OCI-LY3 (cell line): ENCODE results near the gene HDX.

Experiments used
- H2AFZ ChIP-seq: fragments of 200-600, 300-600 bp; shearing (Covaris generic); 2 replicates; pipeline ENCODE4 v1.6.0; 2014; ENCODE audit warnings: antibody characterized with exemption, low read depth, low read length
- H3K27ac ChIP-seq: fragments of 200-600, 300-600 bp; sonication (generic); 2 replicates; pipeline ENCODE4 v1.5.1; 2014; ENCODE audit warnings: mild to moderate bottlenecking, low read length, moderate library complexity, mixed read lengths
- H3K27me3 ChIP-seq: fragments of 200-600, 300-600 bp; sonication (generic); 2 replicates; pipeline ENCODE4 v1.6.1; 2014; ENCODE audit warnings: low read depth, low read length, mixed read lengths
- H3K36me3 ChIP-seq: fragments of 200-600, 300-600 bp; sonication (generic); replicated peaks from 2 replicates; pipeline ENCODE3; 2014; ENCODE audit warnings: low read depth, low read length, mixed read lengths
- H3K4me1 ChIP-seq: fragments of 300-600, 200-600 bp; sonication (generic); 2 replicates; pipeline ENCODE4 v1.6.1; 2014; ENCODE audit warnings: low read length, mixed read lengths
- H3K4me2 ChIP-seq: fragments of 200-600, 300-600 bp; sonication (generic); 2 replicates; pipeline ENCODE4 v1.6.1; 2014; ENCODE audit warnings: low read length, mixed read lengths
- H3K4me3 ChIP-seq: fragments of 300-600, 200-600 bp; sonication (generic); 2 replicates; pipeline ENCODE4 v1.5.1; 2014; ENCODE audit warnings: antibody characterized with exemption, mild to moderate bottlenecking, low read length, moderate library complexity
- H3K79me2 ChIP-seq: fragments of 300-600, 200-600 bp; shearing (Covaris generic); 2 replicates; pipeline ENCODE4 v1.6.1; 2014; ENCODE audit warnings: mild to moderate bottlenecking, low read length, mixed read lengths
- H3K9ac ChIP-seq: fragments of 300-600, 200-600 bp; shearing (Covaris generic); 2 replicates; pipeline ENCODE4 v1.6.0; 2014; ENCODE audit warnings: mild to moderate bottlenecking, low read length, moderate library complexity
- H3K9me3 ChIP-seq: fragments of 200-600, 300-600 bp; shearing (Covaris generic); 2 replicates; pipeline ENCODE4 v1.6.1; 2014; ENCODE audit warnings: low read length, mixed read lengths; ENCODE audit not compliant: insufficient read depth
- H4K20me1 ChIP-seq: fragments of 200-600, 300-600 bp; sonication (generic); 2 replicates; pipeline ENCODE4 v1.6.1; 2016; ENCODE audit warnings: low read length, mixed read lengths; ENCODE audit not compliant: insufficient read depth
- EZH2phosphoT487 ChIP-seq: fragments of 200-600 bp; shearing (Covaris generic); IDR thresholded peaks from 2 replicates; pipeline ENCODE4 v1.6.1; 2018; ENCODE audit warnings: antibody characterized with exemption, mixed run types, low read depth
- TF ChIP-seq, protein P1 (sequence below): fragments of 200-600, 300-600 bp; sonication (generic); IDR thresholded peaks from 2 replicates; pipeline ENCODE4 v1.5.1; 2014; ENCODE audit warnings: antibody characterized with exemption, low read length, low read depth

HDX gene

DNA sequence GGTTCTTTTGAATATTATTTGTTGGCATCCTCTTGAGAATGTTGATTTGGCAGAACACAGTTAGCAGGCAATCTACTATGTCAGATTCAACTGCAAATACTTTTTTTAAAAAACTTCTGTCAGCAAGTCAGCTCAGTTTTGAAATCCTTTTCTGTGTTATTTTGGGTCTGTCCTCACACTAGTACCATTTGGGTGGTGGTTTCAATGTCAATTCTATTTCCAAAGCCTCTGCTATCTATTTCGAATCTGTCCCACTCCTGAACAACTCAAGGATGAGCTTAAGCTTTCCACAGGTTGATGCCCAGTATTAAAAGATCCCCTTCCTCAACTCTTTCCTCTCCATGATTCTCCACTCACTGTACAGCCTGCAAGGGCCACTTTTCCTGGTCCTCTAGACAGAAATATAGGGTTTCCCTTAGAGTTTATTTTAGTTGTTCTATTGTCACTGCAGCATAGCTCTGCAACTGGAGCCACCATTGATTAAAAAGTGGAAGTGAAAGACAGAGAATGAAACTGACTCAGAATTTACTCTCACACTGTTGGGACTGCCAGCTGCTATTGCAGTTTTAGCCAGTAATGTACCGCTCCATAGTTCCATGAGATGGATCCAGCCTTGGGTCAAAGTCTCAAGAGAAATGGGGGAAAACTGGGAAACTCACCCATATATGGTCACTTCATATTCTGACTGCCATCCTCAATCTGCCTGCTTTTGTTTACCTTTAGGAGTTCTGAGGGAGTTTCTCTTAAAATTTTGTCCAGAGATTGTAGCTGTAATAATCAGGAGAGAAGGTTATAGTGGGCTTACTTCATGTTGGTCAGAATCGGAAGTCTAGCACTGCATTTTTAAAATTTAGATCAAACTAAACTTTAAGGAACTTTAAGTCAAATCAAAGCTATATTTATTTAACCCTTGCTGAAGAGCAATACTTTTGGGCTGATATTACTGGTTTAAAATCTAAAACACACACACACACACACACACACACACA lies 14.6 kb downstream of the HDX start:
- H3K9ac ChIP-seq = no peak overlapping the region; the same call in 1 of the 2 replicates
- no peak for TF ChIP-seq EZH2phosphoT487
- TF ChIP-seq, protein P1, sequence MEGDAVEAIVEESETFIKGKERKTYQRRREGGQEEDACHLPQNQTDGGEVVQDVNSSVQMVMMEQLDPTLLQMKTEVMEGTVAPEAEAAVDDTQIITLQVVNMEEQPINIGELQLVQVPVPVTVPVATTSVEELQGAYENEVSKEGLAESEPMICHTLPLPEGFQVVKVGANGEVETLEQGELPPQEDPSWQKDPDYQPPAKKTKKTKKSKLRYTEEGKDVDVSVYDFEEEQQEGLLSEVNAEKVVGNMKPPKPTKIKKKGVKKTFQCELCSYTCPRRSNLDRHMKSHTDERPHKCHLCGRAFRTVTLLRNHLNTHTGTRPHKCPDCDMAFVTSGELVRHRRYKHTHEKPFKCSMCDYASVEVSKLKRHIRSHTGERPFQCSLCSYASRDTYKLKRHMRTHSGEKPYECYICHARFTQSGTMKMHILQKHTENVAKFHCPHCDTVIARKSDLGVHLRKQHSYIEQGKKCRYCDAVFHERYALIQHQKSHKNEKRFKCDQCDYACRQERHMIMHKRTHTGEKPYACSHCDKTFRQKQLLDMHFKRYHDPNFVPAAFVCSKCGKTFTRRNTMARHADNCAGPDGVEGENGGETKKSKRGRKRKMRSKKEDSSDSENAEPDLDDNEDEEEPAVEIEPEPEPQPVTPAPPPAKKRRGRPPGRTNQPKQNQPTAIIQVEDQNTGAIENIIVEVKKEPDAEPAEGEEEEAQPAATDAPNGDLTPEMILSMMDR = no peak
- no peaks in the 10 kb centered on the region for H3K36me3 ChIP-seq
- peak overlapping the region; percentile 76 for H3K4me2 ChIP-seq
- peaks cover 19% of the 10 kb centered on the region for H3K4me1 ChIP-seq
- no peaks in the 10 kb centered on the region for H3K79me2 ChIP-seq
- H4K20me1 ChIP-seq = no peaks in the 10 kb centered on the region
- peak overlapping the region; percentile 43 for H3K4me3 ChIP-seq
- H3K27me3 ChIP-seq = no peaks in the 10 kb centered on the region
- peak overlapping the region; percentile 55 for H3K27ac ChIP-seq
- H2AFZ ChIP-seq = no peak overlapping the region
- H3K9me3 ChIP-seq = no peaks in the 10 kb centered on the region

DNA sequence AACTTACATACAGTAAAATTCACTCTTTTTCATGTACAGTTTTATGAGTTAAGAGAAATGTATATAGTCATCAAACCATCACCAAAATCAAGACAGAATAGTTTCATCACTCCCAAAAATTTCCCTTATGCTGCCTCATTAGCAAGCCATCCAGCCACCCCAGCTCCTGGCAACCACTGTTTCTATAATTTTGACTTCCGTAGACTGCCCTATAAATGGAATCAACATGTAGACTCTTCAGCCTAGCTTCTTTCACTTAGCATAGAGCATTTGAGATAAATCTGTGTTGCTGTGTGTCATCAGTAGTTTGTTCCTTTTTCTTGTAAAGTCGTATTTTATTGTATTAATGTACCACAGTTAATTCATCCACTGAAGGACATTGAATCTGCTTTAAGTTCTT lies 23.2 kb downstream of the HDX start:
- no peak overlapping the region for H3K4me3 ChIP-seq
- TF ChIP-seq EZH2phosphoT487 = no peak
- TF ChIP-seq, protein P1 = no peak
- no peak overlapping the region for H3K27ac ChIP-seq
- no peaks in the 10 kb centered on the region for H3K9me3 ChIP-seq
- H3K9ac ChIP-seq = no peak overlapping the region
- no peaks in the 10 kb centered on the region for H3K79me2 ChIP-seq
- no peaks in the 10 kb centered on the region for H4K20me1 ChIP-seq
- peaks cover 5% of the 10 kb centered on the region; the same call in 1 of the 2 replicates for H3K4me1 ChIP-seq
- H3K4me2 ChIP-seq = no peak overlapping the region
- no peaks in the 10 kb centered on the region for H3K27me3 ChIP-seq
- no peak overlapping the region for H2AFZ ChIP-seq
- H3K36me3 ChIP-seq = no peaks in the 10 kb centered on the region

DNA sequence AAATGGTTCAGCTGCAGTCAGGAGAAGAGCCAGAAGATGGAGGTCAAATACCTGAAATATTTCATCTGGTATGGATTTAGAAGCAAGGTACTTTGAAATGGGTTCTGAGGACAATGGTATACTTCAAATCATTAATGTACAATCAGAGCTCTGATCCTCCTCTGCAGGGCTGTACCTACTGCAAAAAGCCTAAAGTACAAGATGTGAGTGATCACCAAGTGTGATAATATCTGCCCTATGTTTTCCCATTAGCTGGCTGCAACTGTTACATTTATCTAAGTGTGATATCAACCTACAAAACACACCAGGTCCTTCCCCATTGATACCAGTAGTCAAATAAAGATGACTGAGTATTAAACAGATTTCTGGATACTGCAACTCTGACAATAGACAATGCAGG lies 25.1 kb downstream of the HDX start:
- H3K36me3 ChIP-seq = no peaks in the 10 kb centered on the region
- H3K4me3 ChIP-seq = no peak overlapping the region
- no peaks in the 10 kb centered on the region for H3K9me3 ChIP-seq
- H3K27me3 ChIP-seq = no peaks in the 10 kb centered on the region
- H3K27ac ChIP-seq = no peak overlapping the region
- no peaks in the 10 kb centered on the region for H4K20me1 ChIP-seq
- H3K4me1 ChIP-seq = peaks cover 5% of the 10 kb centered on the region; the same call in 1 of the 2 replicates
- H3K79me2 ChIP-seq = no peaks in the 10 kb centered on the region
- H2AFZ ChIP-seq = no peak overlapping the region
- TF ChIP-seq EZH2phosphoT487 = no peak
- TF ChIP-seq, protein P1 = peak; percentile 9; the same call in 1 of the 2 replicates
- H3K4me2 ChIP-seq = no peak overlapping the region
- H3K9ac ChIP-seq = no peak overlapping the region

DNA sequence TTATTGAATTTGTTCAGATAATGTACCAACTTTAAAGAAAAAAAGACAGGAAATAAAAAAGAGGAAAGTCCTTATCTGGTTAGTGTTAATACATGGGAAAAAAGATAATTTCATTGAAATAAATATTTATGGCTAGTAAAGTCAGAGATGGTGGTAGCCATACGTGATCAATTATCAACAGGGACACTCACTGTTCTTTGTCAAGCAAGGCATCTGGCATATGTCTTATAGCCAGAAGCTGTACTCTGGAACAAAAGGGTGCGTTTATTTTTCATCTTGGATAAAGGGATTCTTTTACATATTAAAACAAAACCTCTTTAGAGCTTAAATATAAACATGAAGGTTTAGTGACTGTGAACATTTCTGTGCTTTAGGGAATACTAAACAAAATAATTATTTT lies 26.7 kb downstream of the HDX start:
- TF ChIP-seq, protein P1 = no peak
- TF ChIP-seq EZH2phosphoT487 = no peak
- Histone ChIP-seq H3K27ac (no peak overlapping the region), H3K4me1 (peaks cover 5% of the 10 kb centered on the region; the same call in 1 of the 2 replicates), H3K4me3 (no peak overlapping the region), H2AFZ (no peak overlapping the region), H3K27me3 (no peaks in the 10 kb centered on the region), H3K9me3 (no peaks in the 10 kb centered on the region), H3K36me3 (no peaks in the 10 kb centered on the region), H4K20me1 (no peaks in the 10 kb centered on the region), H3K79me2 (no peaks in the 10 kb centered on the region), H3K9ac (no peak overlapping the region), H3K4me2 (no peak overlapping the region)
